HFFc6 (cell line): ENCODE data around the gene TMEM150C. TPM values are rescaled to one million over a fixed set of nuclear protein-coding genes. Genes with fewer than 3 reads are reported as not detected.
A peak's percentile ranks its signal among the peaks of the same experiment; 100 is the strongest.

Source experiments
- DNase-seq: peaks from one replicate; pipeline ENCODE4 v3.0.0-alpha.2; 2018
- H3K27ac Mint-ChIP-seq: 2 replicates; pipeline ENCODE4 v1.8.0; 2020; ENCODE audit warnings: mild to moderate bottlenecking, mixed read lengths
- H3K27me3 Mint-ChIP-seq: 2 replicates; pipeline ENCODE4 v1.8.0; 2021; ENCODE audit warnings: mild to moderate bottlenecking, moderate library complexity, mixed read lengths; ENCODE audit not compliant: insufficient read depth
- H3K36me3 Mint-ChIP-seq: 2 replicates; pipeline ENCODE4 v1.8.0; 2021; ENCODE audit warnings: low read depth, mixed read lengths
- H3K4me1 Mint-ChIP-seq: 2 replicates; pipeline ENCODE4 v1.8.0; 2020; ENCODE audit warnings: low read depth, mixed read lengths
- H3K4me3 Mint-ChIP-seq: 2 replicates; pipeline ENCODE4 v1.8.0; 2020; ENCODE audit warnings: mild to moderate bottlenecking, moderate library complexity, mixed read lengths
- H3K9me3 Mint-ChIP-seq: 2 replicates; pipeline ENCODE4 v1.8.0; 2020; ENCODE audit warnings: mild to moderate bottlenecking, mixed read lengths
- CTCF ChIP-seq: fragments of 200-600 bp; sonication (generic); IDR thresholded peaks from 2 replicates; pipeline ENCODE4 v1.5.0; 2021; ENCODE audit warnings: antibody characterized with exemption, mild to moderate bottlenecking
- total RNA-seq, 6 experiments: library from RNA; stranded (reverse); fragmentation: NEBNext Ultra II Directional; extraction: Animal tissue kit (Norgen Biotek cat#: 25700); gene quantifications; 2 replicates in 1 of 6; 3 replicates in 5 of 6; pipeline ENCODE4 v1.2.3, GENCODE V29; 2021

TMEM150C gene
- total RNA-seq, 6 experiments from 2014 or later: not detected

- peaks cover 6% of the 10 kb centered on the region for H3K36me3 Mint-ChIP-seq
- no peak overlapping the region for H3K27ac Mint-ChIP-seq
- H3K4me3 Mint-ChIP-seq: no peak overlapping the region
- H3K9me3 Mint-ChIP-seq: no peaks in the 10 kb centered on the region
- H3K27me3 Mint-ChIP-seq: peaks cover 2% of the 10 kb centered on the region; the same call in 1 of the 2 replicates
- H3K4me1 Mint-ChIP-seq: peaks cover 18% of the 10 kb centered on the region
- DNase-seq: no peak
- TF ChIP-seq CTCF: no peak
Observed at GRCh38 chr4:82463221-82463620, 98.6 kb downstream of the TMEM150C start.

GRCh38 chr4:82462415-82462831 lies 99.4 kb downstream of the TMEM150C start:
- Mint-ChIP-seq H3K4me1 (peaks cover 18% of the 10 kb centered on the region), H3K27me3 (peaks cover 2% of the 10 kb centered on the region; the same call in 1 of the 2 replicates), H3K9me3 (no peaks in the 10 kb centered on the region), H3K36me3 (no peaks in the 10 kb centered on the region), H3K4me3 (no peak overlapping the region), H3K27ac (peak overlapping the region; percentile 45)
- DNase-seq: peak; percentile 72
- TF ChIP-seq CTCF: peak; percentile 94

DNA sequence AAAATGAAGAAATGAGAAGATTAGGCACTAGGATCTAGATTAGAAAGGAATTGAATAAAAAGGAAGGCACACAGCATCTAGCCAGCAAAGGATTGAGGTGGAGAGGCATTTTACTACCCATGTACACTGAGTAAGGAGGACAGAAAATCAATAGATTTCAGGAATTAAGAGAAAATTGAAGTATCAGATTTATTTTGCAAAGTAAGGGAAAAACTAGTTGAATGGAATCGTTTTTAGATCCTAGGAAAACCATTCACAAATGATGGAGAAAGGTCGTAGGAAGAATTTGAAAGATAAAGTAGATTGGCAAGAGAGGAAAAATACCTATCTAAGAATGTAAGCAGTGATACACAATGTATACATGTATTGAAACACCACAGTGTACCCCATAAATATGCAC lies 100.1 kb downstream of the TMEM150C start:
- H3K27ac Mint-ChIP-seq: peak overlapping the region; percentile 12; the same call in 1 of the 2 replicates
- peaks cover 18% of the 10 kb centered on the region for H3K4me1 Mint-ChIP-seq
- H3K36me3 Mint-ChIP-seq: no peaks in the 10 kb centered on the region
- DNase-seq: no peak
- H3K4me3 Mint-ChIP-seq: no peak overlapping the region
- H3K27me3 Mint-ChIP-seq: peaks cover 2% of the 10 kb centered on the region; the same call in 1 of the 2 replicates
- no peaks in the 10 kb centered on the region for H3K9me3 Mint-ChIP-seq
- no peak for TF ChIP-seq CTCF

DNA sequence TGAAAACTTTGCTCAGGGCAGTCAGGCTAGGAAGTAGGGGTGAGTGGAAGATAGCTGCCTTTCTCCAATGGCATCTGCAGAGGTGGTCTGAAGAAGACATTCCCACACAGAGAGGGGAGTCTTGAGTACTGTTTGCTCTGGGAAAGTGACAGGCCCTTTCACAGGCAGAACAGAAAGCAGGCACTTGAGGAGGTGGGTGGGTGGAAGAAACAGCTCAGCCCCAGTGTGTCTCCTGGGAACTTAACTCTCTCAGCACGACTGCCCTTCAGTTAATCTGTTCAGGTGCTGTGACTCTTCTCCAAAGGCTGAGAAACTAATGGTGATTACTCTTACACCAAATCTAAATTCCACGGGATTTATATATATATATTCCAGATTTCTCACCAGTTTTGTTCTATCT lies 103.1 kb downstream of the TMEM150C start:
- no peak for TF ChIP-seq CTCF
- no peaks in the 10 kb centered on the region for H3K27me3 Mint-ChIP-seq
- H3K36me3 Mint-ChIP-seq: no peaks in the 10 kb centered on the region
- no peak overlapping the region for H3K27ac Mint-ChIP-seq
- H3K4me1 Mint-ChIP-seq: peaks cover 18% of the 10 kb centered on the region
- no peak overlapping the region for H3K4me3 Mint-ChIP-seq
- DNase-seq: no peak
- no peaks in the 10 kb centered on the region for H3K9me3 Mint-ChIP-seq

- H3K27ac Mint-ChIP-seq: no peak overlapping the region
Observed at GRCh38 chr4:82457266-82457665, 104.5 kb downstream of the TMEM150C start.

More at GRCh38 chr4:82457266-82457665, 104.5 kb downstream of the TMEM150C start:
- no peak for DNase-seq
- Mint-ChIP-seq H3K27me3 (no peaks in the 10 kb centered on the region), H3K4me1 (peaks cover 9% of the 10 kb centered on the region), H3K9me3 (no peaks in the 10 kb centered on the region), H3K4me3 (no peak overlapping the region), H3K36me3 (no peaks in the 10 kb centered on the region)
- no peak for TF ChIP-seq CTCF
